ENCODE results near the gene FXR1. TPM values are rescaled to one million over a fixed set of nuclear protein-coding genes. Genes with fewer than 3 reads are reported as not detected.

The FXR1 gene
- 215 TPM for total RNA-seq (2021; ENCODE audit: unreplicated experiment)
- polyA plus RNA-seq (2012) = 159 and 163 TPM in 2 replicates
- percentile 94 among the genes with signal in this experiment for Bru-seq, nascent RNA
- BruChase-seq, experiment 1, labeled RNA remaining after a 6-hour chase = percentile 94 among the genes with signal in this experiment
- BruChase-seq, experiment 2, labeled RNA remaining after a 2-hour chase = percentile 93 among the genes with signal in this experiment
- long read RNA-seq, full-length matches to known transcripts = 56 of 100 reads
- long read RNA-seq, partial matches to known transcripts = 15 of 100 reads
- long read RNA-seq, other reads (novel, unspliced or antisense) = 29 of 100 reads

DNA sequence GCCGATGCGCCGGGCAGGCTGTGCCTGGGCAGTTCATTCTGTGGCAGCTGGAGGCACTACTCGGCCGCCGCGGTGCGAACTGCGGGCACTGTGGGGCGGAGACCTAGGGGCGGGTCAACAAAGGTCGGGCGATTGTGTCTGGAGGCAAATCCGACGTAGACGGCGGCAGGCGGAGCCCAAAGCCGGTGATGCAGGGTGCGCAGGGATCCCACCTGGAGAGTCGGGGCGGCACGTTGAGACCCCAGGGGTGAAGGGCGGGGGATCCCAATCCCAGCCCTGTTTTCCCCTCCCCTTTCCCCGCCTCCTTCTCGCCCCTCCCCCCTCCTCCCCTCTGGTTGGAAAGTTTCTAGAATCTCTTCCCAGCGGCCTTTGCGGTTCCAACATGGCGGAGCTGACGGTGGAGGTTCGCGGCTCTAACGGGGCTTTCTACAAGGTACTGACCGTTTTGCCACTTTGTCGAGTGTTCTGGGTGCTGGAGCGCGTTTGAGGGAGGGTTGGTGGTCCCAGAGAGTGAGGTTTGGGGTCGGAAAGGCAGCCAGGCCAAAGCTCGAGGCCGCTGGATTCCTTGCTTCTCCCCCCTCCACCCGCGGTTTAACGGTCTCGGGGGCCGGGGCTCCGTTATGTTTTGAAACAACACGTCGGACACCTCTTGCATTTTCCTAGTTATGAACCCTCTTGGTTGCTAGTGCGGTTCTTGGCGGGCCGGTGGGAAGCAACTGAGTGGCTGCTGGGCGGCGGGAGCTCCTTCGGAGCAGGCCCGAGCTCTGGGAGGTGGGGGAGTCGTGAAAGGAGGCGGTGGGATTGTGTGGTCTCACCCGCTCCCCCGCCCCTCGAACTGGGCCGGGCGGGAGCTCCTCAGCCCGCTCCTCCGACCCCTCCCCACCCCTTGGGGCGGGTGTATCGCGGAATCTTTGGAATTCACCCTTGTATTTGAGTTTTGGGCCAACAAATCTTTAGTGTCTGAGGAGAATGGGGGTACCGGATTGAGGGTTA, at the start of gene FXR1:
FXR1 (plus strand) TSS at position 367 of the 993 bp plus-strand sequence; CDS start at position 383, 16 bp downstream.
- peaks cover 21% of the 10 kb centered on the region for H4K20me1 ChIP-seq (ENCODE audit: insufficient read depth)
- CTCF ChIA-PET = interaction anchor here (0.6 to 1.2 kb wide), 12 partner anchors 9 to 1805 kb away, joined by 3 to 8 read pairs (median 4); partner anchors contain the start of gene DNAJC19
- peak within 1 kb of the TSS; percentile 93 to 95 for H3K4me3 ChIP-seq (replicated peaks in 1 of 2; ENCODE audit: low read depth in 1 of 2, low read length in 2 of 2)
- peaks cover 11 to 19% of the 10 kb centered on the region in 2 experiments; a peak in 3 of 4 replicates for H3K4me1 ChIP-seq (ENCODE audit: control insufficient read depth in 1 of 2, insufficient read depth in 2 of 2, low read length in 2 of 2)
- RAD21 ChIA-PET (ENCODE audit: low non-redundant PET in 1 of 2, low total read pairs in 2 of 2, uncharacterized antibody in 2 of 2, unreplicated experiment in 2 of 2) = interaction anchor here in 1 of 2 experiments (1.0 kb wide), 1 partner anchor 264 kb away, joined by 3 read pairs; no protein-coding TSS in a partner anchor
- TF ChIP-seq SIN3A (IDR thresholded peaks at IDR 0.05; ENCODE audit: low read depth) (peak; percentile 45; the same call in 1 of the 2 replicates), YY1 (IDR thresholded peaks at IDR 0.05; ENCODE audit: extremely low read depth, insufficient replicate concordance, low read depth, low read length) (peak; percentile 99), EZH2 (IDR thresholded peaks at IDR 0.05) (no peak), CBX3 (IDR thresholded peaks at IDR 0.05; ENCODE audit: low read depth) (peak; percentile 54; the same call in 1 of the 2 replicates), ZBTB33 (IDR thresholded peaks at IDR 0.05; ENCODE audit: extremely low read depth, insufficient replicate concordance, low read length) (no peak), POLR2A (IDR thresholded peaks at IDR 0.05; ENCODE audit: borderline replicate concordance, extremely low read depth, insufficient read depth, insufficient read length) (peak; percentile 87), ZFX (IDR thresholded peaks at IDR 0.05) (peak; percentile 53), RAD21 (IDR thresholded peaks at IDR 0.05; ENCODE audit: low read depth) (peak; percentile 41; the same call in 1 of the 2 replicates), TCF7L2 (IDR thresholded peaks at IDR 0.05; ENCODE audit: borderline replicate concordance, extremely low read depth, insufficient read depth, insufficient read length) (peak; percentile 26), POLR2AphosphoS5 (IDR thresholded peaks at IDR 0.05; ENCODE audit: low read depth, low read length) (peak; percentile 98), ELF1 (IDR thresholded peaks at IDR 0.05; ENCODE audit: borderline replicate concordance, low read depth) (no peak), SRF (IDR thresholded peaks at IDR 0.05; ENCODE audit: low read depth) (no peak), SP1 (IDR thresholded peaks at IDR 0.05; ENCODE audit: low read depth) (peak; percentile 33; the same call in 1 of the 2 replicates)
- TF ChIP-seq, protein P1, sequence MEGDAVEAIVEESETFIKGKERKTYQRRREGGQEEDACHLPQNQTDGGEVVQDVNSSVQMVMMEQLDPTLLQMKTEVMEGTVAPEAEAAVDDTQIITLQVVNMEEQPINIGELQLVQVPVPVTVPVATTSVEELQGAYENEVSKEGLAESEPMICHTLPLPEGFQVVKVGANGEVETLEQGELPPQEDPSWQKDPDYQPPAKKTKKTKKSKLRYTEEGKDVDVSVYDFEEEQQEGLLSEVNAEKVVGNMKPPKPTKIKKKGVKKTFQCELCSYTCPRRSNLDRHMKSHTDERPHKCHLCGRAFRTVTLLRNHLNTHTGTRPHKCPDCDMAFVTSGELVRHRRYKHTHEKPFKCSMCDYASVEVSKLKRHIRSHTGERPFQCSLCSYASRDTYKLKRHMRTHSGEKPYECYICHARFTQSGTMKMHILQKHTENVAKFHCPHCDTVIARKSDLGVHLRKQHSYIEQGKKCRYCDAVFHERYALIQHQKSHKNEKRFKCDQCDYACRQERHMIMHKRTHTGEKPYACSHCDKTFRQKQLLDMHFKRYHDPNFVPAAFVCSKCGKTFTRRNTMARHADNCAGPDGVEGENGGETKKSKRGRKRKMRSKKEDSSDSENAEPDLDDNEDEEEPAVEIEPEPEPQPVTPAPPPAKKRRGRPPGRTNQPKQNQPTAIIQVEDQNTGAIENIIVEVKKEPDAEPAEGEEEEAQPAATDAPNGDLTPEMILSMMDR (IDR thresholded peaks at IDR 0.05 in 2 of 3, conservative IDR thresholded peaks at IDR 0.05 in 1 of 3; ENCODE audit: borderline replicate concordance in 1 of 3, insufficient read depth in 1 of 3, low read depth in 2 of 3, low read length in 2 of 3) = peak in 2 of 3 experiments; percentile 63 to 69; a peak in 4 of 6 replicates
- TF ChIP-seq, protein P2, sequence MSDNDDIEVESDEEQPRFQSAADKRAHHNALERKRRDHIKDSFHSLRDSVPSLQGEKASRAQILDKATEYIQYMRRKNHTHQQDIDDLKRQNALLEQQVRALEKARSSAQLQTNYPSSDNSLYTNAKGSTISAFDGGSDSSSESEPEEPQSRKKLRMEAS (IDR thresholded peaks at IDR 0.05) = peak; percentile 35; the same call in 1 of the 2 replicates
- no peaks in the 10 kb centered on the region for H3K9me3 ChIP-seq (ENCODE audit: control insufficient read depth in 1 of 2, insufficient read depth in 1 of 2, low read depth in 1 of 2, low read length in 2 of 2)
- peak; percentile 81 for DNase-seq (ENCODE audit: low read depth, low spot score)
- H3K9ac ChIP-seq (ENCODE audit: low read length) = peak within 1 kb of the TSS; percentile 91
- no TSS peak for BruUV-seq (replicated peaks)
- POLR2A ChIA-PET = interaction anchor here (0.6 to 1.3 kb wide), 3 partner anchors 11 to 22 kb away, joined by 3 read pairs; no protein-coding TSS in a partner anchor
- peaks cover 52% of the 10 kb centered on the region for H3K79me2 ChIP-seq (ENCODE audit: insufficient read depth, low read length)
- H3K9me2 ChIP-seq (ENCODE audit: insufficient read depth) = no peaks in the 10 kb centered on the region
- peak within 1 kb of the TSS; percentile 78 for H2AFZ ChIP-seq (ENCODE audit: low read depth, low read length, poor library complexity, severe bottlenecking)
- peak within 1 kb of the TSS; percentile 76 for H3K27ac ChIP-seq (ENCODE audit: low read depth, low read length)
- intact Hi-C loops (cut with micrococcal nuclease) = loop anchor here (10.0 kb wide), 1 partner anchor 308 kb away; the partner anchor contains the start of gene TTC14
- peak within 1 kb of the TSS; percentile 78 for H3K4me2 ChIP-seq (ENCODE audit: low read length)
- ATAC-seq = peak; percentile 97
- H3K36me3 ChIP-seq (ENCODE audit: control insufficient read depth in 1 of 2, insufficient read depth in 2 of 2, low read length in 2 of 2) = peaks cover 2 to 10% of the 10 kb centered on the region in 2 experiments; a peak in 2 of 4 replicates
- H3K27me3 ChIP-seq (ENCODE audit: insufficient read depth, low read length) = no peaks in the 10 kb centered on the region

Measured in HCT116 (cell line).